HepG2 (cell line): Measurements from ENCODE around the gene SGCE. TPM values are rescaled to one million over a fixed set of nuclear protein-coding genes. Genes with fewer than 3 reads are reported as not detected.

Experiments used
- DR1 ChIP-seq: sonication (generic); formaldehyde crosslinking; IDR thresholded peaks from 2 replicates; pipeline ENCODE4 v1.8.0; 2021; ENCODE audit warnings: mild to moderate bottlenecking, missing genetic modification reagents, inconsistent platforms
- E2F1 ChIP-seq: sonication (generic); formaldehyde crosslinking; IDR thresholded peaks from 2 replicates; pipeline ENCODE4 v1.5.0; 2020; ENCODE audit warnings: missing genetic modification reagents
- ELF3 ChIP-seq: IDR thresholded peaks from 2 replicates; pipeline ENCODE4 v1.6.1; 2016; ENCODE audit warnings: missing genetic modification reagents, missing compliant biosample characterization
- HOXA3 ChIP-seq: sonication (generic); formaldehyde crosslinking; IDR thresholded peaks from 2 replicates; pipeline ENCODE4 v1.5.0; 2020; ENCODE audit warnings: missing genetic modification reagents
- IRF1 ChIP-seq: sonication (generic); formaldehyde crosslinking; IDR thresholded peaks from 2 replicates; pipeline ENCODE4 v1.4.0; 2020; ENCODE audit warnings: low read depth, mild to moderate bottlenecking, missing genetic modification reagents
- KAT2B ChIP-seq: fragments of 150-350 bp; IDR thresholded peaks from 2 replicates; pipeline ENCODE4 v1.6.1; 2014; ENCODE audit warnings: low read depth, low read length, borderline replicate concordance
- KLF15 ChIP-seq: sonication (generic); formaldehyde crosslinking; IDR thresholded peaks from 2 replicates; pipeline ENCODE4 v1.8.1; 2023; ENCODE audit warnings: borderline replicate concordance, mild to moderate bottlenecking, inconsistent platforms, missing genetic modification reagents, mixed read lengths
- POGZ ChIP-seq: sonication (generic); formaldehyde crosslinking; IDR thresholded peaks from 2 replicates; pipeline ENCODE4 v1.4.0; 2020; ENCODE audit warnings: mild to moderate bottlenecking, missing genetic modification reagents
- RFX5 ChIP-seq: IDR thresholded peaks from 2 replicates; pipeline ENCODE4 v1.6.1; 2011; ENCODE audit warnings: low read depth, low read length, improper control_type of control experiment
- SAFB2 ChIP-seq: sonication (generic); formaldehyde crosslinking; IDR thresholded peaks from 2 replicates; pipeline ENCODE4 v1.5.1; 2020; ENCODE audit warnings: missing genetic modification reagents, low read depth, mild to moderate bottlenecking, borderline replicate concordance
- TBL1XR1 ChIP-seq: fragments of 150-350 bp; IDR thresholded peaks from 2 replicates; pipeline ENCODE4 v1.6.1; 2014; ENCODE audit warnings: borderline replicate concordance, low read length; ENCODE audit not compliant: partially characterized antibody
- TFDP2 ChIP-seq: sonication (generic); formaldehyde crosslinking; IDR thresholded peaks from 2 replicates; pipeline ENCODE4 v1.4.0; 2020; ENCODE audit warnings: missing genetic modification reagents
- YY1 ChIP-seq: IDR thresholded peaks from 2 replicates; pipeline ENCODE4 v1.6.1; 2011; ENCODE audit warnings: low read length, low read depth, moderate library complexity, mild to moderate bottlenecking; ENCODE audit not compliant: insufficient read depth, insufficient replicate concordance
- ZBTB38 ChIP-seq: sonication (generic); formaldehyde crosslinking; IDR thresholded peaks from 2 replicates; pipeline ENCODE4 v1.5.1; 2020; ENCODE audit warnings: mild to moderate bottlenecking, missing genetic modification reagents
- ZFP82 ChIP-seq: sonication (generic); formaldehyde crosslinking; IDR thresholded peaks from 2 replicates; pipeline ENCODE4 v1.5.1; 2020; ENCODE audit warnings: mild to moderate bottlenecking, missing genetic modification reagents, borderline replicate concordance
- ZNF557 ChIP-seq: sonication (generic); formaldehyde crosslinking; IDR thresholded peaks from 2 replicates; pipeline ENCODE4 v1.4.0; 2020; ENCODE audit warnings: missing genetic modification reagents
- ZNF644 ChIP-seq: IDR thresholded peaks from 2 replicates; pipeline ENCODE4 v1.6.1; 2016; ENCODE audit warnings: low read depth
- ZNF766 ChIP-seq: sonication (generic); formaldehyde crosslinking; IDR thresholded peaks from 2 replicates; pipeline ENCODE4 v1.5.0; 2020; ENCODE audit warnings: missing genetic modification reagents, borderline replicate concordance
- ZSCAN29 ChIP-seq: sonication (generic); formaldehyde crosslinking; conservative IDR thresholded peaks from 2 replicates; pipeline ENCODE4 v1.4.0; 2020; ENCODE audit warnings: mild to moderate bottlenecking, missing genetic modification reagents
- polyA plus RNA-seq, 8 experiments: library from polyadenylated mRNA; depleted of rRNA in 3 of 8; stranded (reverse) in 7 of 8; unstranded in 1 of 8; fragments of >200 nt; fragmentation: Illumina TruSeq in 4 of 8; extraction: Trizol in 4 of 8; gene quantifications; 2 replicates each; pipeline versions ENCODE4 v1.2.1 to v1.2.3, GENCODE V29; 2011 to 2016; ENCODE audit warnings: low read depth in 4 of 8, missing spikeins in 1 of 8, mixed read lengths in 1 of 8; ENCODE audit not compliant: insufficient read depth in 1 of 8
- total RNA-seq, 5 experiments: library from RNA; depleted of rRNA; stranded (reverse); fragments of >200 nt; fragmentation: Illumina TruSeq; extraction: Trizol; gene quantifications; 2 replicates each; pipeline ENCODE4 v1.2.3, GENCODE V29; 2016; ENCODE audit warnings: low read depth in 1 of 5
- TF ChIP-seq, protein P1 (sequence below): sonication (generic); formaldehyde crosslinking; IDR thresholded peaks from 2 replicates; pipeline ENCODE4 v1.9.0; 2021; ENCODE audit warnings: missing genetic modification reagents, mild to moderate bottlenecking, borderline replicate concordance
- TF ChIP-seq, protein P2 (sequence below): IDR thresholded peaks from 2 replicates; pipeline ENCODE4 v1.6.1; 2016; ENCODE audit warnings: missing compliant biosample characterization, missing genetic modification reagents, borderline replicate concordance

The SGCE gene
- total and polyA plus RNA-seq, 2 of the 13 experiments (the other 11 are each of a cell fraction or from before 2014, with no cell fraction given) = 52.3 to 71.1 TPM

DNA sequence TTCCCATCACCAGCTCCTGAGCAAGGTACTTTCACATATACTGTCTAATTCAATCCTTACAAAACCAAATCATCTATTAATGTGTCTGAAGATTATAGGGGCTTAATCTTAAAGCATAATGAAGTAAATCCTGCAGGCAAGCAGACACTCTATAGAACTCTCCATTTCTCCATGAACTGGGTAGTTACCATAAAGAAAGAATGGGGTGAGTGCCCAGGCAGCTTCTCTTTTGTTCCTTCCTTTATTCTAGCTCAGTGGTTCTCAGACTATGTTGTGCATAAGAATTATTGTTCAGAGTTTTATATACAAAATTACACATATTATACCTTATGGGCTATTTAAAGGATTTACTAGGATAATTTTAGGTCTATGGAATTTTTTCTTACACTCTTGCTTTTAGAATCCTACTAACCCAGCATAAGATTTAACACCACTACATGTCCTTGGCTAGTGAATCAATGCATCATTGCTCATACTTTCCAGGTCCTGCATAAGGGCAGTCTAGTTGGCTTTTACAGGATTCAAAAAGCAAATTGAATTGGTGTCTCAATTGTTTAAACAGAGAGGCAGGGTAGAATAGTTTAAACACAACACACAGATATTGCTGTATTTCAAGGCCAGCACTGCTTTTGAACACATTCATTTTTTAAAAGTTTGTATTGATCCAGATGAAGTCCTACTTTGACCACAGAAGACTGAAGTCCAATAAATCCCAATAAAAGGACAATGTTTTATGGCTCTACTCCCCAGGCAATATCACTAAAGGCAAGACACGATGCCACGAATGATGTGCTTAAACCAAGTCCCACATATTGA is 12.9 kb downstream of the SGCE start (continued):
- TF ChIP-seq, protein P1, sequence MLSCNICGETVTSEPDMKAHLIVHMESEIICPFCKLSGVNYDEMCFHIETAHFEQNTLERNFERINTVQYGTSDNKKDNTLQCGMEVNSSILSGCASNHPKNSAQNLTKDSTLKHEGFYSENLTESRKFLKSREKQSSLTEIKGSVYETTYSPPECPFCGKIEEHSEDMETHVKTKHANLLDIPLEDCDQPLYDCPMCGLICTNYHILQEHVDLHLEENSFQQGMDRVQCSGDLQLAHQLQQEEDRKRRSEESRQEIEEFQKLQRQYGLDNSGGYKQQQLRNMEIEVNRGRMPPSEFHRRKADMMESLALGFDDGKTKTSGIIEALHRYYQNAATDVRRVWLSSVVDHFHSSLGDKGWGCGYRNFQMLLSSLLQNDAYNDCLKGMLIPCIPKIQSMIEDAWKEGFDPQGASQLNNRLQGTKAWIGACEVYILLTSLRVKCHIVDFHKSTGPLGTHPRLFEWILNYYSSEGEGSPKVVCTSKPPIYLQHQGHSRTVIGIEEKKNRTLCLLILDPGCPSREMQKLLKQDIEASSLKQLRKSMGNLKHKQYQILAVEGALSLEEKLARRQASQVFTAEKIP = no peak
- TF ChIP-seq ZBTB38 (CRISPR knock-in tag) (no peak), KAT2B (peak; percentile 35; the same call in 1 of the 2 replicates), YY1 (no peak), RFX5 (no peak), ZNF766 (CRISPR knock-in tag) (no peak), TFDP2 (CRISPR knock-in tag) (no peak), KLF15 (CRISPR knock-in tag) (no peak), TBL1XR1 (peak; percentile 79), ZNF644 (peak; percentile 70), ZSCAN29 (peak; percentile 78; the same call in 1 of the 2 replicates), POGZ (CRISPR knock-in tag) (peak; percentile 93), HOXA3 (peak; percentile 48; the same call in 1 of the 2 replicates), ZNF557 (no peak), ELF3 (CRISPR knock-in tag) (peak; percentile 61; the same call in 1 of the 2 replicates), DR1 (no peak), SAFB2 (CRISPR knock-in tag) (no peak), ZFP82 (CRISPR knock-in tag) (no peak), E2F1 (CRISPR knock-in tag) (no peak), IRF1 (no peak)
- TF ChIP-seq, protein P2, sequence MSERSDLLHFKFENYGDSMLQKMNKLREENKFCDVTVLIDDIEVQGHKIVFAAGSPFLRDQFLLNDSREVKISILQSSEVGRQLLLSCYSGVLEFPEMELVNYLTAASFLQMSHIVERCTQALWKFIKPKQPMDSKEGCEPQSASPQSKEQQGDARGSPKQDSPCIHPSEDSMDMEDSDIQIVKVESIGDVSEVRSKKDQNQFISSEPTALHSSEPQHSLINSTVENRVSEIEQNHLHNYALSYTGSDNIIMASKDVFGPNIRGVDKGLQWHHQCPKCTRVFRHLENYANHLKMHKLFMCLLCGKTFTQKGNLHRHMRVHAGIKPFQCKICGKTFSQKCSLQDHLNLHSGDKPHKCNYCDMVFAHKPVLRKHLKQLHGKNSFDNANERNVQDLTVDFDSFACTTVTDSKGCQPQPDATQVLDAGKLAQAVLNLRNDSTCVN (CRISPR knock-in tag) = no peak
